NCI-H748 (cell line): ENCODE results near the gene SIT1.

Source experiments
- DNase-seq: peaks from one replicate; lab custom pipeline; 2025; ENCODE audit not compliant: unreplicated experiment; lab: John Stamatoyannopoulos, UW

SIT1 gene

DNA sequence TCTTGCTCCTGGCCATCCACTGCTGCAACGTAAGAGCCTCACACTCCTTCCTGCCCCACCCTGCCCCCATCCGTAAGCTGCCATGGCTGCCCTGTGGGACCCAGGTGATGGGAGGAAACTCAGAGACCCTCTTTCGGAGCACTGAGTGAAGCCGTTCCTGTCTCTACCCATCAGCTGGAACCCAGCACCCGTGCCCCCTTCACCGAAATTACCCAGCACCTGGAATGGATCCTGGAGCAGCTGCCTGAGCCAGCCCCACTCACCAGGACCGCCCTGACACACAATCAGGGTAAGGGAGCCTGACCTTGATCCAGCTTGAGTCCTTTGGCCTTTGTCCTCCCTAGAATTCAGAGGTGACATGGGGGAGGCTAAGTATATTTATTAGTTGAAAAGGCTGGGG lies 42.5 kb downstream of the SIT1 start:
- DNase-seq: no peak

DNA sequence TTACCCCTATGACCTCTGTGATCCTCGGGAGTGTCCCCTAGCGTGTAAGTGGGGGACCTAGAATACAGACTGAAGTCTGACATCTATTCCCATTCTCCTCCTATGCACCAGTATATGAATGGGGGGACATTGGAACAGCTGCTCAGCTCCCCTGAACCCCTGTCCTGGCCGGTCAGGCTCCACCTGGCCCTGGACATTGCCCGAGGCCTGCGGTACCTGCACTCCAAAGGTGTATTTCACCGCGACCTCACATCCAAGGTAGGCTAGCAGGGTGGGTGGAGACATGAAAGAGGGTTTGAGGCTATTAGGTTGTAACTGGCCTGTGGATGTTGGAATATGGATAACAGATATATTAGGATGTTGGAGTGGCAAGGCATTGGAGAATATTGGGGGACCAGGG lies 44.0 kb downstream of the SIT1 start:
- DNase-seq: no peak

DNA sequence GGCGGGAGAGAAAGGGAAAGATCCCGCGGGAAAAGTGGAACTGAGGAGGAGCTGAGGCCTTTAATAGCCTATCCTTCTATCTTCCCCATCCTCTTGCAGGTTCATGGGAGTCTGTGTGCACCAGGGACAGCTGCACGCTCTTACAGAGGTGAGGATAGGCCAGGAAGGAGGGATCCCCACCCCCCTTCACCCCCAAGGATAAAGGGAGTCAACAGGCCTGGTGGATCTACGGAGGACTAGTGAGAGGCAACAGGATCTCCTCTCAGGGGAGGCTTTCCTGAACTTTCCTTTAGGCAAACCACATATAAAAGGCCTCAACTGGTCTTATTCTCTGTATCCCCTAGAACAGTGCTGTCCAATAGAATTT lies 44.6 kb downstream of the SIT1 start:
- DNase-seq: peak; percentile 45

DNA sequence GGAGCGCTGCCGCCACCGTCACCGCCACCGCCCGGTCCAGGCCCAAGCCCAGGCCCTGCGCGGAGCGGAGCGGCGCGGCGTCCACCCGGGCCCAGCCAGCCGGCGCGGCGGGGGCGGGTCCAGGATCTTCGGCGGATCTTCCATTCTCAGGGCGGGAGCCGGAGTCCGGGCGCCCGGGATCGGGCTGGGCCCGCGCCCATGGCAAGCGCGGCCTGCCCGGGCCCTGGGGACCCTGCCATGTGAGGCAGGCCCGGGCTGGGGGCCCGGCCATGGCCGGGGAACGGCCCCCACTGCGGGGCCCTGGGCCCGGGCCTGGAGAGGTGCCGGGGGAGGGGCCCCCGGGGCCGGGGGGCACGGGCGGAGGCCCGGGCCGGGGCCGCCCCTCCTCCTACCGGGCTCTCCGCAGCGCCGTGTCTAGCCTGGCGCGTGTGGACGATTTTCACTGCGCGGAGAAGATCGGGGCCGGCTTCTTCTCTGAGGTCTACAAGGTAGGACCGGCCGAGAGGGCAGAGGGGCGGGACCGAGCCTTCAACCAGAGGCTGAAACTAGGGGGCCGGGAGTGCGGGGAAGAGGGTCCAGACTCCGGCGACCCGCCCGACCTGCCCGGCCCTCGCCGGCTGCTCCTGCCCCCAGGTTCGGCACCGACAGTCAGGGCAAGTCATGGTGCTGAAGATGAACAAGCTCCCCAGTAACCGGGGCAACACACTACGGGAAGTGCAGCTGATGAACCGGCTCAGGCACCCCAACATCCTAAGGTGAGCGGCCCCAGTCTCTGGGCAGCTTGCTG lies 45.2 kb downstream of the SIT1 start:
- DNase-seq: peak; percentile 51

DNA sequence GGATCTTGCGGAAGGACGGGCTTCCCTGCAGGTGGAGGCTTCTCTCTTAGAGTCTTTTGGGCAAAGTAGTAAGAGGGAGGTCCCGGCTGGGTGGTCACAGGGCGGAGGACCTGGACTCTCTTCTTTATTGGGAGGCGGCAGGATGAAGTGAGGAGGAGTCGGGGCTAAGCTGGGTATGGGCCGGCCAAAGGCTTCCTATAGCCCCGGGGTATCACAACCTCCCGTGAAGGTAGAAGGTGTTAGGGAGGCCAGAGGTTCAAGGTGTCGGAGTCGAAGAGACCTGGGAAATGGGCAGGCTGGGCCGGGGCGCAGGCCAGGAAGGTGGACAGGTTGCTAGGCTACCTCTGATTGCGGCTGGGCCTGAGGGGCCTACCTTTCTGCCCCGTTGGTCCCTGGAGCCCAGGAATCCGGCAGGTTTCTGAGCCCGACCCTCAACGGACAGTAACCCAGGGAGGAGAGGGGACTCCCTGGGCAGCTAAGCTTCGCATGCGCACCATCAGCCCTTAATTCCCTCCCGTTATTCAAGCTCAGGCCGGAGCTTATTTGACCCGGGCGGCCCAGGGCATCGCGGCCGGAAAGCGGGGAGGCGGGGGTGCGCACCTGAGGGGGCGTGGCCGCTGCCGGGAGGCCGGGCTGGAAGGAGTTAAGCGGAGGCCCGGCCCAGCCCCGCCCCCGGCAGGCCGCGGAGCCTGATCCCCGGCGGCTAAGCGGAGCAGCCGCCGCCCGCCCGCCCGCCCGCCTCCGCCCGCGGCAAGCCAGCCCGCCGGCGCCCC lies 46.0 kb downstream of the SIT1 start, which contains the start of gene TESK1:
TSS of gene TESK1 (plus strand) at position 685 of the 773 bp plus-strand sequence. CDS start 358 bp downstream, outside the sequence.
- peak; percentile 85 for DNase-seq

DNA sequence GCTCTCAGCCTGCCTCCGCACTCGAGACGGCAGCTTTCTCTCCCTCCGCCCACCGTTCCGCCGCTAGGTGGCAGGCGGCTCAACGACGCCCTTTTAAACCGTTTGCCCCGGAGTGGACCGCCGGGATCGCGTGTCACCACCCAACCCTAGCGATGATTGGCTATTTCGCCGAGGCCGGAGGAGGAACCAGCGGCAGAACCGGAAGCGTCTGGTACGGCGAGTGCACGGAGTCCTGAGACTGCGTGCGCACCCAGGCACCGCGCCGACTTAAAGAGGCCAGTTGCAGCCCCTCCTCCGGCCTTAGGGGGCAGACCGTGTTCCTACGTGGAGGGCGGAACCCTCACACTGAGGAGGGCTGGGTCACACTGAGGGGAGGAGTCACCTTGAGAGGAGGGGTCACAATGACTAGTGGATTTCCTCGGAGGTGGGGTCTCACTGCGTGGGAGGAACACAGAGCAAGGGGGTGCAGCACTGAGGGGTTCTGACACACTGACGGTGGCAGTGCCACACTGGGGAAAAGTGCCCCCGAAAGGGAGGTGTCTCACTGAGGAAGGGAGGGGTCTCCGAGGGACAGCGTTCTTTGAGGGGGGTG lies 46.6 kb downstream of the SIT1 start:
- DNase-seq: peak; percentile 100

DNA sequence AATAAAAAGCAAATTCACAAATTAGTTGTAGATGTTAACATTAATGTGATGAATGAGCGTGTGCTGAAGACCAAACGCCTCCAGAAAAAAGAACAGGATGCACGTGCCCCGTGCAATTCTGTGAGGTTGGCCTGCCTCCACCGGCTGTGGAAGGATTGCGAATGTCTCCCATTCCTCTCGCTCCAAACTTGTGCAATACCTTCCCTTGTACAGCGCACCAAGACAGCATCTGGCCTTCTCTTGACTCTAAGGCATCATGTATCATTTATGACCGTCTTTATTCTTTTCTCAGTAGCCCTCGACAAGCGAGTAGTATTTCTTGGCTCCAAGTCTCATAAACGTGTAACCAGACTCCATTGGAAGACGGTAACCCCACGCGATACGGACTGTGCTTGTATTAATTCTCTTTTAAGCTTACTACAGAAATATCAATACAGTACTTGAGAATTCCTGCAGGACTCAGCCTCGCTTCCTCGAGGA lies 47.2 kb downstream of the SIT1 start:
- DNase-seq: peak; percentile 59

DNA sequence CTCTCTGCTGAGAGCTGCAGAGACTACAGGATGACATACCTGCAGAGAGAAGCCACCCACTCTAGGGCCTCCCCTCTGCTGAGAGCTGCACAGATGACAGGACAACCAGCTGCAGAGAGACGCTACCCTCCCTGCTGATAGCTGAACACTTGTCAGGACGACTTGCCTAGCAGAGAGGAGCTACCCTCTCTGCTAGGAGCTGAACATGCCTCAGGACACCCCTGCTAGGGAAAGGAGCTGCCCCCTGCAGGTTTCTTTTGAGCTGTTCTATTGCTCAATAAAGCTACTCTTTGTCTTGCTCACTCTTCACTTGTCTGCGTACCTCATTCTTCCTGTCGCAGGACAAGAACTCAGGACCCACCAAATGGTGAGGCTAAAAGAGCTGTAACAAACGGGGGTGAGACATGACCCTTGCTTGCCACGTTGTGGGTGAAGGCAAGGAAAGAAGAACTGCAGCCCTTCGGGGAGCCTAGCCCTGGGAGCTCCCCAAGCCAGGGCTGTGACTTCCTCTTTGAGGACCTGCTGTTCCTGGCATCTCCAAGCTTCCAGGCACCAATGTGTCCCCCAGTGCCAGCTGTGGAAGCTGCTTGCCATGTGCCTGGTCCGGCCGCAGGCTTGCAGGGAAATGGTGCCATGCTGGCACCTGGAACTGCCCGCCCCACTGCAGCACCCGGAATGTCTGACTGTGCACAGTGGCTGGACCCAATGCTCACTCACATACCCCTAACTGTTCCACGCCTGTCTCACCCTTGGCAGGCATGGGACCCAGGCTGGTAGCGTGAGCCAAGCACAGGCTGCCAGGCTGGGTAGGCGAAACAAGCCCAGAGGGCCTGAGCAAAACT lies 50.7 kb downstream of the SIT1 start:
- DNase-seq: no peak
